22Rv1 (cell line): ENCODE results near the gene DNLZ.

Experiments used
- H3K27ac ChIP-seq: fragments of 450-650 bp; 2 replicates; pipeline ENCODE4 v1.5.1; 2017
- ZFX ChIP-seq: fragments of 450-650 bp; IDR thresholded peaks from 2 replicates; pipeline ENCODE4 v1.6.1; 2017; ENCODE audit warnings: antibody characterized with exemption, borderline replicate concordance
- TF ChIP-seq, protein P1 (sequence below): fragments of 450-650 bp; IDR thresholded peaks from 2 replicates; pipeline ENCODE4 v1.5.1; 2017; ENCODE audit warnings: mild to moderate bottlenecking

Gene DNLZ

DNA sequence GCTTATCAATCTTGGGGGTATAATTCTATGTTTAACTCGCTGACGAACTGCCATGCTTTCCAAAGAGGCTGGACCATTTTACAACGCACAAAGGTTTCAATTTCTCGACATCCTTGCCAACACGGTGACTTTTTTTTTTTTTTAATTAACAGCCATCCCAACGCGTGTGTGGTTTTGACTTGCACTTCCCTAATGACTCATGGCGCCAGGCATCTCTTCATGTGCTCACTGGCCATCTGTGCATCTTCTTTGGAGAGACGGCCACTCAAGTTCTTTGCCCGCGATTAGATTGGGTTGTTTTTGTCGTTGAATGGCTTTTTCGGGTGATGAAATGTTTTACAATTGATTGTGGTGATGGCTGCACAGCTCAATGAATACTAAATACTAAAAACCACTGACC is 22.5 kb upstream of the DNLZ start:
- no peak overlapping the region for H3K27ac ChIP-seq
- TF ChIP-seq ZFX: no peak
- TF ChIP-seq, protein P1, sequence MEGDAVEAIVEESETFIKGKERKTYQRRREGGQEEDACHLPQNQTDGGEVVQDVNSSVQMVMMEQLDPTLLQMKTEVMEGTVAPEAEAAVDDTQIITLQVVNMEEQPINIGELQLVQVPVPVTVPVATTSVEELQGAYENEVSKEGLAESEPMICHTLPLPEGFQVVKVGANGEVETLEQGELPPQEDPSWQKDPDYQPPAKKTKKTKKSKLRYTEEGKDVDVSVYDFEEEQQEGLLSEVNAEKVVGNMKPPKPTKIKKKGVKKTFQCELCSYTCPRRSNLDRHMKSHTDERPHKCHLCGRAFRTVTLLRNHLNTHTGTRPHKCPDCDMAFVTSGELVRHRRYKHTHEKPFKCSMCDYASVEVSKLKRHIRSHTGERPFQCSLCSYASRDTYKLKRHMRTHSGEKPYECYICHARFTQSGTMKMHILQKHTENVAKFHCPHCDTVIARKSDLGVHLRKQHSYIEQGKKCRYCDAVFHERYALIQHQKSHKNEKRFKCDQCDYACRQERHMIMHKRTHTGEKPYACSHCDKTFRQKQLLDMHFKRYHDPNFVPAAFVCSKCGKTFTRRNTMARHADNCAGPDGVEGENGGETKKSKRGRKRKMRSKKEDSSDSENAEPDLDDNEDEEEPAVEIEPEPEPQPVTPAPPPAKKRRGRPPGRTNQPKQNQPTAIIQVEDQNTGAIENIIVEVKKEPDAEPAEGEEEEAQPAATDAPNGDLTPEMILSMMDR: no peak

DNA sequence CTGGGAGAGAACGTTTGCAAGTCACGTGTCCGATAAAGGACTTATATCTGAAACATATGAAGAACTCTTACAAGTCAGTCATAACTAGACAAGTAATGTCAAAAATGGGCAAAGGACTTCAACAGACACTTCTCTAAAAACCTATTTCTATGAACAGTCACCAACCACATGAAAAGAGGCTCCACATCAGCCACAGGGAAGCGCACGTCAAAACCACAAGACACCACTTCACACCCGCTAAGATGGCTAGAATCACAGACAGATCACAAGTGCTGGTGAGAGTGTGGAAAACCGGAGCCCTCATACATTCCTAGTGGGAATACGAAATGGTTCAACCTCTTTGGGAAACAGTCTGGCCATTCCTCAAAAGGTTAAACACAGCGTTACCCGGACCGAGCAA is 21.5 kb upstream of the DNLZ start:
- TF ChIP-seq, protein P1: no peak
- no peak for TF ChIP-seq ZFX
- H3K27ac ChIP-seq: no peak overlapping the region

DNA sequence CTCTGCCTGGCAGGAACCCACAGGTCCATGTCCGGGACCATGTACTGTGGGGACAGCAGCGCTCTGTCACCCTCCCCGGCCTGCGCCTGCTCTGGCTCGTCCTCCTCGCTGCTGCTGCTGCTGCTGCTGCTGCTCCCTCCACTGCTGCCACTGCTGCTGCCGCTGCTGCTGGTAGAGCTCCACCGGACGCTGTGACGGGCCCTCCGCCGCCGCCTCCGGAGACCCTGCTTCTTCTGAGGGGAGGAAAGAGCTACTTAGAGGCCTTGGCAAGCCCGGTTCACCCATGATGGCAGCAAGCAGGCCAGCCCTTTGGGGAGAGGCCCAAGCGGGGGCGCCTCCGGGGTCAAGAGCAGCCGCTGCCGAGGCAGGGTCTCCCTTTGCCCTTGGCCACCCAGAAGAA is 19.9 kb upstream of the DNLZ start:
- H3K27ac ChIP-seq: no peak overlapping the region
- TF ChIP-seq, protein P1: no peak
- no peak for TF ChIP-seq ZFX

DNA sequence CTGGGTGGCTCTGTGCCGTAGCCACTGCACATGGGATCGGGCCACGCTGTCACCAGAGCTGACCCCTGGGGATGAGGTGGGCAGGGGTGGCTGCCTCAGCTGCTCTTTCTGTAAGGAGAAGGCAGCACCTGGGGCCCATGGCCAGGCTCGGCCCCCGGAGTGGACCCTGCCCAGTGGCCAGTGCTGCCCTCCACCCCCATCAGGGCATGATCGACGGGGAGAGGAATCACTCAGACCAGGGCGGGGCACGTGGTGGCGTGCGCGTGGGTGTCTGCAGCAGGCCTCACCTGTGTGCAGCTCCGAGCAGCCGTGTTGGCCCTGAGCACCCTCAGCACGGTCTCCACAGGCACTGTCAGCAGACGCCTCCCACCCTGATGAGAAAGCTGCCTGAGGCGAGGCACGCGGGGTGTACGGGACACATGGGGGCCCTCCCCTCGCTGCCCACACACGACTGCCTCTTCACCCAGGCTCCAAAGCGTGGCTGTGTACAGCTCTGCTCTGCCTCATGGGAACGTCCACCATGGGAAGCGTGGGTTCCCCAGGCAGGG is 18.5 kb upstream of the DNLZ start:
- no peak overlapping the region for H3K27ac ChIP-seq
- TF ChIP-seq ZFX: no peak
- TF ChIP-seq, protein P1: no peak

DNA sequence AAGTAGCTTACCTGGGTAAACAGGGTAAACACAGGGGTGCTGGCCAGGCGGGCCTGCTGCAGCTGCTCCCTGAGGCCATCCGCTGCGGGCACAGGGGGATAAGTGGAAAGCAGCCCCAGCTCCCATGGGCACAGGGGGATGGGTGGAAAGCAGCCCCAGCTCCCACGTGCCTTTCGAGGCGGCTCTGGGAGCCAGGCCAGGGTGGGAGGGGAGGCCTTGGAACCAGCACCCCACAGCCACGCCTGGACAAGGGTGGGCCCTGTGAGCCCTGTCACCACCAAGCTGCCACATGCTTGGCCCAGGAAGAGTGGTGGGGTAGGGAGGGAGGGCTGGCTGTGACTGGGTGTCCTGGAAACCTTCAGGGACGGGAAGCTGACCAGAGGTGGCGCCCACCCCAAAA is 17.8 kb upstream of the DNLZ start:
- TF ChIP-seq ZFX: no peak
- TF ChIP-seq, protein P1: no peak
- no peak overlapping the region for H3K27ac ChIP-seq

DNA sequence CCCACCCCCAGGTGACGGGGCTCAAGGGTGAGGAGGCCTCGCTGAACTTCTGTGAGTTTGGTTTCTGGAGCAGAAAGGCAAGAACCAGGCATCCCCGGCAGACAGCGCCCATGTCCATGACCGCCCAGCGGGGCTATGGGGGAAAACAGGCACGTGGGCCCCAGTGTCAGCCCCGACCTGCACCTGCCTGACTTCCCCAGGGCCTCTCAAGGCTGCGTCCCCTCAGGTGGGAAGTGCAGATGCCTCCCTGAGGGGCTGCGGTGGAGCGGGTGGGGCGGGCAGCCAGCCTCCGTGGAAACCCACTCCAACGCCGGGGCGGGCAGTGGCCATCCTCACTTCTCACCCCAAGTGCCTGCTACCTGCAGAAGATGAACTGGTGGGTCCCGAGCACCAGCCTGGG is 16.8 kb upstream of the DNLZ start:
- H3K27ac ChIP-seq: no peak overlapping the region
- no peak for TF ChIP-seq ZFX
- TF ChIP-seq, protein P1: no peak

DNA sequence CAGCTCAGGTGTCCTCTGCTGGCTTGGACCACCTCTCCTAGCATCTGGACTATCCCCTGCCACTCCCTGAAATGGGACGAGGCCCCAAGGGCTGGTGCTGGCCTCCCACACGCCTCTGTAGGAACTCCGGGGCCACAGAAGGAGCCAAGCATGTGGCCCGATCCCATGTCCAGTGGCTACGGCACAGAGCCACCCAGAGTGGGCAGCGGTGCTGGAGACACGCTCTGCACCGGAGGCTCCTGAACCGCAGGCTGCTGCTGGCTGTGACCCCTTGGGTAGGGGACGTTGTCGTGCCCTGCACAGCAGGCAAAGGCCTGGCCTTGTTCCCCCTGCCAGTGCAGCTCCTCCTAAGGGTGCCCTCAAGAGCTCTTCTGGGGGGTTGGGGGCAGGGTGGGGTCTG is 16.3 kb upstream of the DNLZ start:
- no peak for TF ChIP-seq ZFX
- TF ChIP-seq, protein P1: no peak
- no peak overlapping the region for H3K27ac ChIP-seq
